Measurements from ENCODE around the gene CBLB.

CBLB gene

DNA sequence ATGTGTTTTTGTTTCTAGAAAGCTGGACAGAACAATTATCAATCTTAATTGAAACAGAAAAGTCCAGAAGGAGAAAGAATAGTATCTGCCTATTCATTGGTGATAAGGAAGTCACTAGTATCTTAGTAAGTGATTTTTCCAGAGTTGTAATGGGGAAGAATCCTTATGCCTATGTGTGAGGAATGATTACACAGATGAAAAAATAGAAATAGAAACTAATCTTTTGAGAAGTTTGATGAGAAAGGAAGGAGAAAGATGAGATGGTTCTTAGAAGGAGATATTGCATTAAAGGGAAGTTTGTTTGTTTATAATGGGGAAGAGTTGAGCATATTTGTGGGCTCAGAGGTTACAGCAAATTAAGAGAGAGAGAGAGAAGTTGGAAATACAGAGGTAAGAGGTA is 42.7 kb upstream of the CBLB start:
- Histone ChIP-seq H3K4me3 (ENCODE audit: low read depth, low read length) (no peak overlapping the region), H3K9me3 (ENCODE audit: severe bottlenecking) (no peaks in the 10 kb centered on the region), H3K27ac (no peak overlapping the region), H3K36me3 (no peaks in the 10 kb centered on the region), H3K27me3 (ENCODE audit: insufficient read depth, low read depth, severe bottlenecking) (no peaks in the 10 kb centered on the region)
- no peak for DNase-seq
- TF ChIP-seq, protein P1, sequence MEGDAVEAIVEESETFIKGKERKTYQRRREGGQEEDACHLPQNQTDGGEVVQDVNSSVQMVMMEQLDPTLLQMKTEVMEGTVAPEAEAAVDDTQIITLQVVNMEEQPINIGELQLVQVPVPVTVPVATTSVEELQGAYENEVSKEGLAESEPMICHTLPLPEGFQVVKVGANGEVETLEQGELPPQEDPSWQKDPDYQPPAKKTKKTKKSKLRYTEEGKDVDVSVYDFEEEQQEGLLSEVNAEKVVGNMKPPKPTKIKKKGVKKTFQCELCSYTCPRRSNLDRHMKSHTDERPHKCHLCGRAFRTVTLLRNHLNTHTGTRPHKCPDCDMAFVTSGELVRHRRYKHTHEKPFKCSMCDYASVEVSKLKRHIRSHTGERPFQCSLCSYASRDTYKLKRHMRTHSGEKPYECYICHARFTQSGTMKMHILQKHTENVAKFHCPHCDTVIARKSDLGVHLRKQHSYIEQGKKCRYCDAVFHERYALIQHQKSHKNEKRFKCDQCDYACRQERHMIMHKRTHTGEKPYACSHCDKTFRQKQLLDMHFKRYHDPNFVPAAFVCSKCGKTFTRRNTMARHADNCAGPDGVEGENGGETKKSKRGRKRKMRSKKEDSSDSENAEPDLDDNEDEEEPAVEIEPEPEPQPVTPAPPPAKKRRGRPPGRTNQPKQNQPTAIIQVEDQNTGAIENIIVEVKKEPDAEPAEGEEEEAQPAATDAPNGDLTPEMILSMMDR (IDR thresholded peaks at IDR 0.05; ENCODE audit: low read depth, low read length) = no peak

DNA sequence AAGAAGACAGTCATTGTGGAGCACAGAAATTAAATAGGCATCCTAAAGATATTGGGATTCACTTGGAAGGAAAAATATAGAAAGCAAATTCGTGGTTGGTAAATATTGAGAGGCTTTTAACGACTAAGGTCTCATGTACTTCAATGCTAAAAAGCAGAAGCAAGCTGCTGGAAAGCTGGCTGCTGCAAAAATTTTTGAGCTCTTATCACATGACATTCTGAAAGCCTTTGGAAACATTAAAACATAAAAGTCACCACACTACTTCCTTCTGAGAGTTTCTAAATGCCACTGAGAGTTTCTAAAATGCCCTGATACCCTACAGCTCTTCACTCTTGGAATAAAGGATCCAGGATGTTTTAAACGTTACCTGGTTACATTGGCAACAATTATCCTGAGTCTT is 39.0 kb upstream of the CBLB start:
- Histone ChIP-seq H3K4me3 (ENCODE audit: low read depth, low read length) (no peak overlapping the region), H3K36me3 (no peaks in the 10 kb centered on the region), H3K27ac (no peak overlapping the region), H3K9me3 (ENCODE audit: severe bottlenecking) (no peaks in the 10 kb centered on the region), H3K27me3 (ENCODE audit: insufficient read depth, low read depth, severe bottlenecking) (no peaks in the 10 kb centered on the region)
- DNase-seq = no peak
- TF ChIP-seq, protein P1 (IDR thresholded peaks at IDR 0.05; ENCODE audit: low read depth, low read length) = no peak

DNA sequence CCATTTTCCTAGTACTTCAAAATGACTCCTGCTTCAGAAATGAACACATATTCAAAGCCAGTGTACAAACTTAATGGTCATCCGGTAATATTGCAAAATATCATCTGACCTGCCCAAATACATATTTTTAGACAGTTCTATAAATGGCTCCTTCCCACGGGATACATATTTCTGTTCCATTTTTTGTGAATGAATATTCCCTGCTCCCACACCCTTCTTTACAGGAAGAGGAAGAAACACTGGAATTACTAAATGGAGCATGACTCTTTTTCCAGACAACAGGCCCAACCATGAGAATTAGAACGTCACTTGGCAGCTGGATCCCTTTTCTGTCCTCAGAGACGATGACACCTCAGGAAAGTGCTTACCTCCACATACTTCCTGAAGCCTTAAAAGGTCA is 38.0 kb upstream of the CBLB start:
- no peak for DNase-seq
- Histone ChIP-seq H3K36me3 (no peaks in the 10 kb centered on the region), H3K27me3 (ENCODE audit: insufficient read depth, low read depth, severe bottlenecking) (no peaks in the 10 kb centered on the region), H3K9me3 (ENCODE audit: severe bottlenecking) (no peaks in the 10 kb centered on the region), H3K4me3 (ENCODE audit: low read depth, low read length) (no peak overlapping the region), H3K27ac (no peak overlapping the region)
- TF ChIP-seq, protein P1 (IDR thresholded peaks at IDR 0.05; ENCODE audit: low read depth, low read length) = no peak

DNA sequence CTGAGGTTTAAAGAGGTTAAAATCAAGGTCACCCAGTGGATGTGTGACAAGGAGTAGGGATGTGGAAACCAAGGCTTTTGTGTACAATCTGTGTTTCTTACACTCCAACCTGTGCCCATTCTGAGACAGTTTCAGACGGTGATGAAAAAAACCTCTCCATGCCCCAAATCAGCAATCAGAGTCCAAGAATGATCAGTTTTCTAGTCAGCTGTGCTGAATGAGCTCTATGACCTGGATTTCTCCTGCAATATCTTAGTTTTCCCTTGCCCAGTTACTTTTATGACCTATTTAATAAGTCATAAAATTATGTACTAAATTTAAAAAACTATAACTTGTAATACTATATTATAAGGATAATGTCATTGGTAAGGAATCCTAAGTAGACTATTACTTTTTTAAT is 37.5 kb upstream of the CBLB start:
- no peak for DNase-seq
- TF ChIP-seq, protein P1 (IDR thresholded peaks at IDR 0.05; ENCODE audit: low read depth, low read length) = no peak

DNA sequence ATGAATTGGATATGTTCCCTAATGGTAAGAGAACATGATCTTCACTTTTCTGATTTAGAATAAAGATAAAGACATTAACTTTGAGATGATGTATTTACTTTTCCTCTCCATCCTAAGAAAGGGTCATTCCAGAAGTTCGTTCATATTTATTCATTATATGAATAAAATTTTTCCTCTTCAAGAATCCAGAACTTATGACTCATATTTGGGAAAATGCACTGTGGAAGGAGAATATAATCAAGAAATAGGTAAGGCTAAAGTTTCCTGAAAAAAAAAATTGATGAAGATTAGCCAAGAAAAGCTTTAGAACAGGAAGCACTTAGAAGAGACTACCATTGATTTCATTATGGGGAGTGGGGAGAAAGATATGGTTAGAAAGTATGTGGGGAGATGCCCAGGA is 36.5 kb upstream of the CBLB start:
- Histone ChIP-seq H3K27me3 (ENCODE audit: insufficient read depth, low read depth, severe bottlenecking) (no peaks in the 10 kb centered on the region), H3K4me3 (ENCODE audit: low read depth, low read length) (no peak overlapping the region), H3K9me3 (ENCODE audit: severe bottlenecking) (no peaks in the 10 kb centered on the region), H3K36me3 (no peaks in the 10 kb centered on the region), H3K27ac (no peak overlapping the region)
- TF ChIP-seq, protein P1 (IDR thresholded peaks at IDR 0.05; ENCODE audit: low read depth, low read length) = no peak
- DNase-seq = no peak

More for the DNA sequence above, 37.5 kb upstream of the CBLB start:
- Histone ChIP-seq H3K4me3 (ENCODE audit: low read depth, low read length) (no peak overlapping the region), H3K36me3 (no peaks in the 10 kb centered on the region), H3K27me3 (ENCODE audit: insufficient read depth, low read depth, severe bottlenecking) (no peaks in the 10 kb centered on the region), H3K9me3 (ENCODE audit: severe bottlenecking) (no peaks in the 10 kb centered on the region), H3K27ac (no peak overlapping the region)

DNA sequence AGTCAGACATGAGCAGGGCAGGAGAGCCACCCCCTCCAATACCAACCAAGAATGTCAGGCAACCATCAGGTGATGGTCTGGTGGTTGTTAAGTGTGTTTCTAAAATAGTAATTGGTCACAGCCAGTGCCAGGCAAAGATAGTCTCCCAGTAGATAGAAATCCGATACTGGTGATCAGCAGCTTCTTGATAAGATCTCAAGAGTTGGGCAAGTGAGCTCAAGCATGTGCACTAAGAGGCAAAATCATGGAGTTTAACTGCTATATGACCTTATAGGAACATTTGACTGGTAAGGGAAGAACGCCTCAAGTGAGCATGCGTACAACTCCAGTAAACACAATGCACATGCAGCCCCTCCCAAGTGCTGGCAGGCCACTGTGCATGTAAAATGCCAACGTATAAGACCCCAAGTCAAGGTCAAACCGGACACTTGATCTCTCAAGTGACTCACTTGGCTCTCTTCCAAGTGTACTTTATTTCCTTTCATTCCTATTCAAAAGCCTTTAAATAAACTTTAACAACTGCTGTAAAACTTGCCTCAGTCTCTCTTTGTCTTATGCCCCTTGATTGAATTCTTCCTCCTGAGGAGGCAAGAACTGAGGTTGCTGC is 36.0 kb upstream of the CBLB start:
- TF ChIP-seq, protein P1 (IDR thresholded peaks at IDR 0.05; ENCODE audit: low read depth, low read length) = no peak
- Histone ChIP-seq H3K4me3 (ENCODE audit: low read depth, low read length) (no peak overlapping the region), H3K9me3 (ENCODE audit: severe bottlenecking) (no peaks in the 10 kb centered on the region)

More for the DNA sequence above, 36.0 kb upstream of the CBLB start:
- Histone ChIP-seq H3K27ac (no peak overlapping the region), H3K36me3 (no peaks in the 10 kb centered on the region), H3K27me3 (ENCODE audit: insufficient read depth, low read depth, severe bottlenecking) (no peaks in the 10 kb centered on the region)
- no peak for DNase-seq

Measured in WERI-Rb-1 (cell line).